Measurements from ENCODE around the gene GET3.

GRCh38 chr19:12779162-12779993 is 42.1 kb downstream of the GET3 start:
- TF ChIP-seq CTCF (conservative IDR thresholded peaks at IDR 0.05) (no peak), ZFX (IDR thresholded peaks at IDR 0.05) (no peak)

All from C4-2B (cell line).